SU-DHL-6 (cell line): ENCODE results near the gene DTWD1.

ENCODE experiments used
- H2AFZ ChIP-seq: fragments of 200-600 bp; sonication (generic); 2 replicates; pipeline ENCODE4 v1.6.1; 2014; ENCODE audit warnings: low read depth, mild to moderate bottlenecking, moderate library complexity, mixed read lengths, antibody characterized with exemption, low read length; ENCODE audit not compliant: severe bottlenecking
- H3F3A ChIP-seq: fragments of 200-600 bp; shearing (Covaris generic); 2 replicates; pipeline ENCODE4 v1.6.0; 2016; ENCODE audit warnings: antibody characterized with exemption, mild to moderate bottlenecking; ENCODE audit not compliant: insufficient read depth
- H3K27ac ChIP-seq: fragments of 200-600 bp; sonication (generic); 2 replicates; pipeline ENCODE4 v1.5.1; 2016; ENCODE audit warnings: low read depth, mild to moderate bottlenecking, low read length, moderate library complexity, mixed read lengths
- H3K27me3 ChIP-seq: fragments of 200-600 bp; sonication (generic), shearing (Covaris generic); 2 replicates; pipeline ENCODE4 v1.6.0; 2014; ENCODE audit warnings: mild to moderate bottlenecking, low read length
- H3K36me3 ChIP-seq: fragments of 200-600 bp; sonication (generic); 2 replicates; pipeline ENCODE4 v1.6.1; 2014; ENCODE audit warnings: mild to moderate bottlenecking, low read length, mixed read lengths
- H3K4me2 ChIP-seq: fragments of 300-600, 200-600 bp; shearing (Covaris generic), sonication (generic); 2 replicates; pipeline ENCODE4 v1.6.0; 2014; ENCODE audit warnings: low read length, low read depth, mild to moderate bottlenecking; ENCODE audit not compliant: poor library complexity, severe bottlenecking
- H3K4me3 ChIP-seq: fragments of 200-600 bp; sonication (generic); 2 replicates; pipeline ENCODE4 v1.5.1; 2014; ENCODE audit warnings: antibody characterized with exemption, low read length, mild to moderate bottlenecking, mixed read lengths; ENCODE audit not compliant: insufficient read depth, poor library complexity, severe bottlenecking
- H3K79me2 ChIP-seq: fragments of 200-600 bp; sonication (generic); 2 replicates; pipeline ENCODE4 v1.6.1; 2014; ENCODE audit warnings: mild to moderate bottlenecking, low read length, moderate library complexity; ENCODE audit not compliant: insufficient read depth
- H3K9ac ChIP-seq: fragments of 200-600 bp; sonication (generic); 2 replicates; pipeline ENCODE4 v1.7.0; 2014; ENCODE audit warnings: mild to moderate bottlenecking, low read length
- H3K9me2 ChIP-seq: fragments of 200-600 bp; sonication (generic); replicated peaks from 2 replicates; pipeline ENCODE4 v1.6.1; 2014; ENCODE audit warnings: low read length; ENCODE audit not compliant: insufficient read depth
- H3K9me3 ChIP-seq: fragments of 200-600 bp; sonication (generic); 2 replicates; pipeline ENCODE4 v1.6.1; 2014; ENCODE audit warnings: low read length, mixed read lengths; ENCODE audit not compliant: insufficient read depth
- H4K20me1 ChIP-seq: fragments of 200-600 bp; sonication (generic); 2 replicates; pipeline ENCODE4 v1.6.1; 2014; ENCODE audit warnings: low read depth, mild to moderate bottlenecking, antibody characterized with exemption, low read length, moderate library complexity, mixed read lengths
- EZH2phosphoT487 ChIP-seq: fragments of 200-600 bp; sonication (generic), shearing (Covaris generic); conservative IDR thresholded peaks from 2 replicates; pipeline ENCODE4 v1.6.1; 2018; ENCODE audit warnings: mild to moderate bottlenecking, antibody characterized with exemption, low read length, moderate library complexity, mixed read lengths
- TF ChIP-seq, protein P1 (sequence below): fragments of 200-600 bp; sonication (generic); IDR thresholded peaks from one replicate; pipeline ENCODE4 v1.5.1; 2017; ENCODE audit warnings: antibody characterized with exemption, mild to moderate bottlenecking, low read length, moderate library complexity; ENCODE audit not compliant: insufficient read depth, poor library complexity, severe bottlenecking

Gene DTWD1

DNA sequence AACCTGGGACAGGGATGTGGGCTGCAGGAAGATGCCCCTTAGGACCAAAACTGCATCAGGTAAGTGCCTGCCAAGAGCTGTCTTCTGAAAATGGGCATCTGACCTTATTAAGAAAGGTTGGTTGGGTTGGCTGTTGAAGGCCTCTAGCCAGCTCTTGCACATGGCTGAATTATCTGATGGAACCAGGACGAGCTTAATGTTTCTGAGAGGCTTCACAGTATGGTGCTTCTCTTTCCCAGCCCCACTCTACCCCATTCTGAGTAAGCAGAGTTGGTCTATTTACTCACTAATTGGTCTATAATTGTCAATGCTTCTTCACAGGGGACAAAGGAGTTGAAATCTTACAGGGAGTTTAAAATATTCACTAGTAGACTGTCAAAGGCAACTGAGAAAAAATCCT, 48.4 kb downstream of the DTWD1 start:
- no peak overlapping the region for H3K4me3 ChIP-seq
- no peak overlapping the region for H3K27ac ChIP-seq
- no peaks in the 10 kb centered on the region for H3K9me3 ChIP-seq
- TF ChIP-seq, protein P1, sequence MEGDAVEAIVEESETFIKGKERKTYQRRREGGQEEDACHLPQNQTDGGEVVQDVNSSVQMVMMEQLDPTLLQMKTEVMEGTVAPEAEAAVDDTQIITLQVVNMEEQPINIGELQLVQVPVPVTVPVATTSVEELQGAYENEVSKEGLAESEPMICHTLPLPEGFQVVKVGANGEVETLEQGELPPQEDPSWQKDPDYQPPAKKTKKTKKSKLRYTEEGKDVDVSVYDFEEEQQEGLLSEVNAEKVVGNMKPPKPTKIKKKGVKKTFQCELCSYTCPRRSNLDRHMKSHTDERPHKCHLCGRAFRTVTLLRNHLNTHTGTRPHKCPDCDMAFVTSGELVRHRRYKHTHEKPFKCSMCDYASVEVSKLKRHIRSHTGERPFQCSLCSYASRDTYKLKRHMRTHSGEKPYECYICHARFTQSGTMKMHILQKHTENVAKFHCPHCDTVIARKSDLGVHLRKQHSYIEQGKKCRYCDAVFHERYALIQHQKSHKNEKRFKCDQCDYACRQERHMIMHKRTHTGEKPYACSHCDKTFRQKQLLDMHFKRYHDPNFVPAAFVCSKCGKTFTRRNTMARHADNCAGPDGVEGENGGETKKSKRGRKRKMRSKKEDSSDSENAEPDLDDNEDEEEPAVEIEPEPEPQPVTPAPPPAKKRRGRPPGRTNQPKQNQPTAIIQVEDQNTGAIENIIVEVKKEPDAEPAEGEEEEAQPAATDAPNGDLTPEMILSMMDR: no peak
- no peak for TF ChIP-seq EZH2phosphoT487
- H3K36me3 ChIP-seq: no peaks in the 10 kb centered on the region
- no peaks in the 10 kb centered on the region for H3K27me3 ChIP-seq
- no peak overlapping the region for H2AFZ ChIP-seq
- no peaks in the 10 kb centered on the region for H4K20me1 ChIP-seq
- H3K9ac ChIP-seq: no peak overlapping the region
- no peaks in the 10 kb centered on the region for H3K79me2 ChIP-seq
- H3F3A ChIP-seq: no peaks in the 10 kb centered on the region
- H3K9me2 ChIP-seq: no peaks in the 10 kb centered on the region
- no peak overlapping the region for H3K4me2 ChIP-seq

DNA sequence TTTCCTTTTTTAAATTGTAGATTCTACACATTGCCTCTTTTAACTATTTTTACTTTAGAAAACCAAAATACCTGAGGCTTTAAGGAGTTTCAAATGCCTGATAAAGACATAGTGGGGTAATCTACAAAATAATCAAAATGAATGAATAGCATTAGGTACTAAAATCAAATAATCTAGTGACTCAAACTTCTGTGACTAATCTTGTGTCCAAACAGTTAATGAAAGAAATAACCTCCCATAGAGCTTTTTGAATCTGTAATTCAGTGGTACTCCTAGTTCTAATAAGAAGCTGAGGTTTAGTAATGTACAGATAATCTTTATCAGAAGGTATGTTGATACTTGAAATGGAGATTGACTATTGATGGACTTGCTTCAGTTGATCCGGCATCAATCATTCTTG, 53.0 kb downstream of the DTWD1 start:
- H3K4me3 ChIP-seq: no peak overlapping the region
- no peaks in the 10 kb centered on the region for H3K79me2 ChIP-seq
- H3K9me2 ChIP-seq: no peaks in the 10 kb centered on the region
- no peak for TF ChIP-seq EZH2phosphoT487
- TF ChIP-seq, protein P1: no peak
- no peaks in the 10 kb centered on the region for H3K27me3 ChIP-seq
- no peaks in the 10 kb centered on the region for H3K36me3 ChIP-seq
- H3K9ac ChIP-seq: no peak overlapping the region
- H3K4me2 ChIP-seq: no peak overlapping the region
- no peaks in the 10 kb centered on the region for H3F3A ChIP-seq
- H3K9me3 ChIP-seq: no peaks in the 10 kb centered on the region
- no peak overlapping the region for H3K27ac ChIP-seq
- no peak overlapping the region for H2AFZ ChIP-seq
- no peaks in the 10 kb centered on the region for H4K20me1 ChIP-seq

DNA sequence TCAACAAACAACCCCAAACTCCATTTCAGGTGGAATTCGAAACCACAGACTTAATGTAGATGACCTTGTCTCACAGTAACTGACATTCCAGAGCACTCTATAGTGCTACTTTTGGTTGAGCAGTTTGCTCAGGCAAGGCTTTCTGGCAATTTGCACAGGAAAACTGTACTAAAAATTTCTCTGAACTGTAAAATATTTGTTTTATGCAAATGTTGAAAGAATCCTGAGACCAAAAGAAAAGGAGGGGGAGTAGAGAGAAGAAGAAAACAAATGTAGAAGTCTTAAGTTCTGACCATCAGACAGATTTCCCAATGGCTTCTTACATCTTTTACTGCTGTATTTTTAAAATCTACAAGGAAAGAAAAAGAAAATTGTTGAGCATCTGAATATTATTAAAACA, 53.5 kb downstream of the DTWD1 start:
- Histone ChIP-seq H3K4me3 (no peak overlapping the region), H3K9ac (no peak overlapping the region), H3K9me2 (no peaks in the 10 kb centered on the region), H3K27ac (no peak overlapping the region), H3K79me2 (no peaks in the 10 kb centered on the region), H2AFZ (no peak overlapping the region), H4K20me1 (no peaks in the 10 kb centered on the region), H3F3A (no peaks in the 10 kb centered on the region), H3K36me3 (no peaks in the 10 kb centered on the region), H3K27me3 (no peaks in the 10 kb centered on the region), H3K4me2 (no peak overlapping the region), H3K9me3 (no peaks in the 10 kb centered on the region)
- TF ChIP-seq, protein P1: no peak
- no peak for TF ChIP-seq EZH2phosphoT487
